H1 (cell line): ENCODE data around the gene ABCC2. TPM values are rescaled to one million over a fixed set of nuclear protein-coding genes. Genes with fewer than 3 reads are reported as not detected.

Experiments
- CTCF ChIA-PET: fragments of 300-600 bp; sonication (Branson Sonifier 250); formaldehyde crosslinking; loops from one replicate; lab custom pipeline; 2021; ENCODE audit not compliant: partially characterized antibody; lab: Charles Lee
- POLR2A ChIA-PET: fragments of 300-600 bp; sonication (Branson Sonifier 250); formaldehyde crosslinking; loops from one replicate; lab custom pipeline; 2021; ENCODE audit warnings: inconsistent platforms; ENCODE audit not compliant: partially characterized antibody; lab: Charles Lee
- DNase-seq, 2 experiments: peaks; one replicate each; pipeline versions ENCODE4 v3.0.0 to v3.0.0-alpha.2; 2010 to 2022; ENCODE audit warnings: low spot score in 2 of 2, low read depth in 1 of 2, mixed read lengths in 1 of 2
- FAIRE-seq: peaks from 2 replicates; lab custom pipeline; 2011; peaks lifted over from hg19 to GRCh38; lab: Jason Lieb, UNC
- H2AFZ ChIP-seq: 2 replicates; pipeline ENCODE4 v1.8.1; 2012; ENCODE audit warnings: low read length, inconsistent platforms
- H2AK5ac ChIP-seq: 2 replicates; pipeline ENCODE4 v1.6.1; 2013; ENCODE audit warnings: low read depth, low read length
- H2BK120ac ChIP-seq: replicated peaks from 2 replicates; pipeline ENCODE3; 2013; ENCODE audit warnings: low read depth, low read length, inconsistent platforms
- H2BK12ac ChIP-seq: 2 replicates; pipeline ENCODE4 v1.6.1; 2013; ENCODE audit warnings: low read depth, low read length
- H2BK15ac ChIP-seq: 2 replicates; pipeline ENCODE4 v1.6.1; 2013; ENCODE audit warnings: low read length
- H2BK20ac ChIP-seq: 2 replicates; pipeline ENCODE4 v1.6.1; 2013; ENCODE audit warnings: low read length
- H2BK5ac ChIP-seq: 2 replicates; pipeline ENCODE4 v1.6.1; 2013; ENCODE audit warnings: low read depth, low read length
- H3K14ac ChIP-seq: 2 replicates; pipeline ENCODE4 v1.6.1; 2013; ENCODE audit warnings: inconsistent platforms; ENCODE audit not compliant: insufficient read length
- H3K18ac ChIP-seq: 2 replicates; pipeline ENCODE4 v1.6.1; 2013; ENCODE audit warnings: low read length; ENCODE audit errors: extremely low read depth
- H3K23ac ChIP-seq: 2 replicates; pipeline ENCODE4 v1.6.1; 2013; ENCODE audit warnings: inconsistent platforms; ENCODE audit not compliant: insufficient read length
- H3K23me2 ChIP-seq: 2 replicates; pipeline ENCODE4 v1.6.1; 2013; ENCODE audit warnings: low read depth, low read length
- H3K27ac ChIP-seq: 2 replicates; pipeline ENCODE4 v1.6.1; 2011; ENCODE audit warnings: low read depth, low read length, inconsistent platforms
- H3K27me3 ChIP-seq, 4 experiments: replicated peaks in 1 of 4; 1 replicate in 1 of 4; 2 replicates in 3 of 4; pipeline versions ENCODE4 v1.6.1 to v1.8.1; 2011 to 2013; ENCODE audit warnings: low read length in 3 of 4, mild to moderate bottlenecking in 3 of 4, inconsistent platforms in 2 of 4, mixed read lengths in 2 of 4, moderate library complexity in 1 of 4; ENCODE audit not compliant: control insufficient read depth in 3 of 4, insufficient read depth in 3 of 4; ENCODE audit errors: extremely low read depth in 1 of 4
- H3K36me3 ChIP-seq, 4 experiments: 2 replicates each; pipeline versions ENCODE4 v1.6.1 to v1.8.1; 2011 to 2013; ENCODE audit warnings: mild to moderate bottlenecking in 4 of 4, low read length in 3 of 4, moderate library complexity in 2 of 4, control low read depth in 1 of 4, inconsistent platforms in 1 of 4; ENCODE audit not compliant: insufficient read depth in 4 of 4, control insufficient read depth in 2 of 4
- H3K4ac ChIP-seq: replicated peaks from 2 replicates; pipeline ENCODE3; 2013; ENCODE audit warnings: low read length, low read depth, mixed read lengths, inconsistent platforms; ENCODE audit not compliant: insufficient read length
- H3K4me1 ChIP-seq, 4 experiments: replicated peaks in 1 of 4; 1 replicate in 1 of 4; 2 replicates in 3 of 4; pipeline versions ENCODE4 v1.6.1 to v1.8.1; 2011 to 2013; ENCODE audit warnings: low read length in 3 of 4, inconsistent platforms in 2 of 4, mixed read lengths in 1 of 4; ENCODE audit not compliant: insufficient read depth in 4 of 4, control insufficient read depth in 3 of 4
- H3K4me2 ChIP-seq, 2 experiments: 2 replicates each; pipeline versions ENCODE4 v1.6.1 to v1.8.1; 2011 to 2013; ENCODE audit warnings: low read depth in 2 of 2, low read length in 2 of 2, control low read depth in 1 of 2, inconsistent platforms in 1 of 2, mild to moderate bottlenecking in 1 of 2; ENCODE audit not compliant: insufficient read depth in 1 of 2
- H3K4me3 ChIP-seq, 4 experiments: fragments of 200-600, 300-600 bp in 1 of 4; sonication (generic), shearing (Covaris generic), sonication (Bioruptor Twin) in 1 of 4; 2 replicates each; pipeline versions ENCODE4 v1.5.1 to v1.8.1; 2011 to 2016; ENCODE audit warnings: low read length in 4 of 4, low read depth in 3 of 4, control low read depth in 2 of 4, inconsistent platforms in 2 of 4, mild to moderate bottlenecking in 2 of 4, mixed read lengths in 1 of 4, moderate library complexity in 1 of 4; ENCODE audit not compliant: insufficient read depth in 2 of 4; ENCODE audit errors: extremely low read depth in 1 of 4
- H3K56ac ChIP-seq: replicated peaks from 2 replicates; pipeline ENCODE3; 2013; ENCODE audit warnings: low read depth, mild to moderate bottlenecking, mixed read lengths, low read length, inconsistent platforms; ENCODE audit not compliant: insufficient read length
- H3K79me1 ChIP-seq: 2 replicates; pipeline ENCODE4 v1.6.1; 2013; ENCODE audit warnings: low read depth, low read length, control low read depth
- H3K79me2 ChIP-seq, 2 experiments: 2 replicates each; pipeline versions ENCODE4 v1.6.1 to v1.8.1; 2012 to 2013; ENCODE audit warnings: low read length in 2 of 2, mild to moderate bottlenecking in 2 of 2, inconsistent platforms in 1 of 2; ENCODE audit not compliant: insufficient read depth in 2 of 2, control insufficient read depth in 1 of 2
- H3K9ac ChIP-seq, 4 experiments: replicated peaks in 1 of 4; 1 replicate in 1 of 4; 2 replicates in 3 of 4; pipeline versions ENCODE4 v1.6.1 to v1.8.1; 2011 to 2013; ENCODE audit warnings: low read depth in 3 of 4, low read length in 3 of 4, control low read depth in 2 of 4, mild to moderate bottlenecking in 2 of 4, moderate library complexity in 2 of 4, inconsistent platforms in 1 of 4; ENCODE audit errors: extremely low read depth in 1 of 4
- H3K9me3 ChIP-seq, 2 experiments: 2 replicates each; pipeline versions ENCODE4 v1.6.1 to v1.8.1; 2012 to 2013; ENCODE audit warnings: mild to moderate bottlenecking in 2 of 2, moderate library complexity in 2 of 2, control low read depth in 1 of 2, inconsistent platforms in 1 of 2, low read depth in 1 of 2, low read length in 1 of 2, mixed read lengths in 1 of 2; ENCODE audit not compliant: insufficient read depth in 2 of 2
- H4K20me1 ChIP-seq, 2 experiments: replicated peaks in 1 of 2; 2 replicates each; pipeline versions ENCODE3 to v1.8.1; 2011 to 2013; ENCODE audit warnings: inconsistent platforms in 2 of 2, low read length in 2 of 2, mild to moderate bottlenecking in 1 of 2; ENCODE audit not compliant: insufficient read depth in 2 of 2, control insufficient read depth in 1 of 2
- H4K5ac ChIP-seq: 2 replicates; pipeline ENCODE4 v1.6.1; 2013; ENCODE audit warnings: low read length, low read depth, mixed read lengths, inconsistent platforms; ENCODE audit not compliant: insufficient read length
- H4K8ac ChIP-seq: 2 replicates; pipeline ENCODE4 v1.8.0; 2013; ENCODE audit warnings: mild to moderate bottlenecking, moderate library complexity, low read length, inconsistent platforms; ENCODE audit not compliant: insufficient read depth; ENCODE audit errors: extremely low read depth
- H4K91ac ChIP-seq: replicated peaks from 2 replicates; pipeline ENCODE3; 2013; ENCODE audit warnings: low read length, mixed read lengths, inconsistent platforms; ENCODE audit not compliant: insufficient read length
- ASH2L ChIP-seq: fragments of 200-600, 300-600 bp; sonication (generic); IDR thresholded peaks from one replicate; pipeline ENCODE4 v1.7.1; 2017; ENCODE audit warnings: low read length
- CTBP2 ChIP-seq: IDR thresholded peaks from 2 replicates; pipeline ENCODE4 v1.7.0; 2011; ENCODE audit warnings: borderline replicate concordance, mild to moderate bottlenecking, moderate library complexity, mixed read lengths, low read length; ENCODE audit not compliant: insufficient read depth, insufficient read length
- EP300 ChIP-seq, 2 experiments: IDR thresholded peaks; 1 replicate in 1 of 2; 2 replicates in 1 of 2; pipeline ENCODE4 v1.6.1; 2011 to 2012; ENCODE audit warnings: low read depth in 2 of 2, low read length in 2 of 2, mild to moderate bottlenecking in 2 of 2, borderline replicate concordance in 1 of 2, inconsistent platforms in 1 of 2, moderate library complexity in 1 of 2
- EZH2 ChIP-seq: fragments of 200-600 bp; sonication (generic); IDR thresholded peaks from 2 replicates; pipeline ENCODE4 v1.7.1; 2012; ENCODE audit warnings: low read depth, mild to moderate bottlenecking, moderate library complexity, low read length, inconsistent platforms; ENCODE audit not compliant: severe bottlenecking
- HDAC2 ChIP-seq, 2 experiments: fragments of 300-600 bp in 1 of 2; sonication (generic) in 1 of 2; IDR thresholded peaks; 2 replicates each; pipeline ENCODE4 v1.6.1; 2011 to 2012; ENCODE audit warnings: low read depth in 2 of 2, low read length in 2 of 2, mild to moderate bottlenecking in 2 of 2, moderate library complexity in 2 of 2, borderline replicate concordance in 1 of 2, inconsistent platforms in 1 of 2
- RAD21 ChIP-seq, 2 experiments: IDR thresholded peaks in 1 of 2; conservative IDR thresholded peaks in 1 of 2; 2 replicates each; pipeline ENCODE4 v1.6.1; 2011; ENCODE audit warnings: low read depth in 2 of 2, low read length in 2 of 2, improper control_type of control experiment in 1 of 2, inconsistent platforms in 1 of 2, mild to moderate bottlenecking in 1 of 2, moderate library complexity in 1 of 2
- RNF2 ChIP-seq: fragments of 200-900, 300-1000 bp; sonication (generic); IDR thresholded peaks from 2 replicates; pipeline ENCODE4 v1.7.1; 2016; ENCODE audit warnings: borderline replicate concordance, low read depth, mild to moderate bottlenecking, antibody characterized with exemption, low read length; ENCODE audit not compliant: poor library complexity, severe bottlenecking; ENCODE audit errors: missing control alignments
- SAP30 ChIP-seq: fragments of 300-600 bp; sonication (generic); IDR thresholded peaks from 2 replicates; pipeline ENCODE4 v1.7.1; 2012; ENCODE audit warnings: low read length, moderate library complexity, mild to moderate bottlenecking, inconsistent platforms; ENCODE audit not compliant: insufficient read depth, insufficient replicate concordance
- SIRT6 ChIP-seq: IDR thresholded peaks from one replicate; pipeline ENCODE4 v1.7.1; 2012; ENCODE audit warnings: low read length, inconsistent platforms
- WGBS, 2 experiments: shearing (Covaris generic) in 1 of 2; methylation state at CpG; one replicate each; pipeline versions ENCODE4 v1.1.6 to v1.1.7; 2013 to 2015; ENCODE audit warnings: low lambda C conversion rate in 2 of 2, mixed read lengths in 2 of 2, inconsistent platforms in 1 of 2, low coverage in 1 of 2, missing lambda C conversion rate in 1 of 2; ENCODE audit not compliant: insufficient replicate concordance in 2 of 2, insufficient coverage in 1 of 2, insufficient read length in 1 of 2; ENCODE audit errors: extremely low coverage in 1 of 2, missing lambda C conversion rate in 1 of 2; 5-methylcytosine and 5-hydroxymethylcytosine counted together
- polyA plus RNA-seq, 7 experiments: library from polyadenylated mRNA; depleted of rRNA in 3 of 7; stranded (reverse) in 5 of 7; unstranded in 2 of 7; fragments of >200 nt in 5 of 7; fragments of 200-250 nt in 2 of 7; gene quantifications; 1 replicate in 5 of 7; 2 replicates in 1 of 7; 4 replicates in 1 of 7; pipeline versions ENCODE4 v1.2.1 to v1.2.3, GENCODE V29; 2011 to 2013; ENCODE audit warnings: missing spikeins in 2 of 7, mixed read lengths in 2 of 7
- total RNA-seq: library from RNA; stranded (reverse); fragmentation: NEBNext Ultra II Directional; extraction: Animal tissue kit (Norgen Biotek cat#: 25700); gene quantifications from 2 replicates; pipeline ENCODE4 v1.2.1, GENCODE V29; 2021
- TF ChIP-seq, protein P1 (sequence below): IDR thresholded peaks from 2 replicates; pipeline ENCODE4 v1.6.1; 2012; ENCODE audit warnings: inconsistent platforms
- TF ChIP-seq, protein P2 (sequence below): IDR thresholded peaks from 2 replicates; pipeline ENCODE4 v1.6.1; 2012; ENCODE audit warnings: inconsistent platforms

ABCC2 gene
- total and polyA plus RNA-seq, 2 of the 8 experiments (the other 6 are each of a cell fraction or from before 2014, with no cell fraction given) = 0.74 to 1.1 TPM

DNA sequence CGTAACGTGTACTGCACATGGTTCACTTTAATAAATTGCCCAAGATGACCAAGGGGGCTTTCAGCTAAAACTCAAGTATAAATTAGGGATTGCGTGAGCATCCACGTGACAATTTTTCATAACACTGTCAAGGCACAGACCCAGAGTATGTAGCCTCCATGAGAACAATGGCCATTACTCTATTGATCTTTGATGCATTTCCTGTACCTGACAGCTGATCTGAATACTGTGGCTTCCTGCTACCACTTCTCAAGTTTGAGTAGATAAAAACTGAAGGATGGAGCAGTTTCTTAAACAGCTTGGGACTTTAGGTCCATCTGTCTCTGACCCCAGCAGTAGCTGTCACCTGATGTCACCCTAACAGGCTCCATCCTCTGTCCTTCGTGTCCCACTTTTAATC, 98.9 kb downstream of the ABCC2 start:
- 95% methylated on average over 5 of the region's 5 CpGs; no CpG with 5 or more reads in 1 of the 2 experiments for WGBS, 2 experiments
- H4K20me1 ChIP-seq = peaks cover 5 to 8% of the 10 kb centered on the region in 2 experiments
- no peak overlapping the region for H4K8ac ChIP-seq
- no peak overlapping the region for H2BK12ac ChIP-seq
- H3K23ac ChIP-seq = no peak overlapping the region
- H3K9ac ChIP-seq = no peak overlapping the region
- no peak overlapping the region for H3K56ac ChIP-seq
- H4K91ac ChIP-seq = no peak overlapping the region
- no peak overlapping the region for H3K4me2 ChIP-seq
- CTCF ChIA-PET = interaction anchor here (0.7 kb wide), 1 partner anchor 35 kb away, joined by 4 read pairs; no protein-coding TSS in a partner anchor
- no peak overlapping the region for H3K4ac ChIP-seq
- no peak overlapping the region for H2AK5ac ChIP-seq
- no peak overlapping the region for H2BK5ac ChIP-seq
- no peaks in the 10 kb centered on the region for H3K27me3 ChIP-seq
- H2BK20ac ChIP-seq = no peak overlapping the region
- H3K79me2 ChIP-seq = no peaks in the 10 kb centered on the region
- no peak overlapping the region for H2AFZ ChIP-seq
- H2BK120ac ChIP-seq = no peak overlapping the region
- no peak overlapping the region for H3K14ac ChIP-seq
- no peak overlapping the region for H3K27ac ChIP-seq
- DNase-seq (no peak), FAIRE-seq (no peak)
- H3K18ac ChIP-seq = no peak overlapping the region
- no peak overlapping the region for H4K5ac ChIP-seq
- H3K23me2 ChIP-seq = no peaks in the 10 kb centered on the region
- no peak overlapping the region for H2BK15ac ChIP-seq
- H3K9me3 ChIP-seq = no peaks in the 10 kb centered on the region
- no peaks in the 10 kb centered on the region; the same call in 1 of the 2 replicates for H3K79me1 ChIP-seq
- POLR2A ChIA-PET = interaction anchor here (0.6 to 6.0 kb wide), 4 partner anchors 9 to 313 kb away, joined by 3 to 27 read pairs (median 4); no protein-coding TSS in a partner anchor
- peaks cover 80 to 100% (median 96%) of the 10 kb centered on the region in 4 experiments for H3K36me3 ChIP-seq
- no peak overlapping the region for H3K4me3 ChIP-seq
- no peaks in the 10 kb centered on the region for H3K4me1 ChIP-seq
- TF ChIP-seq ASH2L (no peak), HDAC2 (IDR thresholded peaks at IDR 0.05; ENCODE audit: borderline replicate concordance in 1 of 2, low read depth in 2 of 2, low read length in 2 of 2) (no peak), SIRT6 (no peak), RAD21 (IDR thresholded peaks at IDR 0.05 in 1 of 2, conservative IDR thresholded peaks at IDR 0.05 in 1 of 2; ENCODE audit: low read depth in 2 of 2, low read length in 2 of 2) (no peak), EP300 (IDR thresholded peaks at IDR 0.05; ENCODE audit: borderline replicate concordance in 1 of 2, low read depth in 2 of 2, low read length in 2 of 2) (no peak), CTBP2 (no peak), SAP30 (no peak), RNF2 (no peak), EZH2 (no peak)
- TF ChIP-seq, protein P1, sequence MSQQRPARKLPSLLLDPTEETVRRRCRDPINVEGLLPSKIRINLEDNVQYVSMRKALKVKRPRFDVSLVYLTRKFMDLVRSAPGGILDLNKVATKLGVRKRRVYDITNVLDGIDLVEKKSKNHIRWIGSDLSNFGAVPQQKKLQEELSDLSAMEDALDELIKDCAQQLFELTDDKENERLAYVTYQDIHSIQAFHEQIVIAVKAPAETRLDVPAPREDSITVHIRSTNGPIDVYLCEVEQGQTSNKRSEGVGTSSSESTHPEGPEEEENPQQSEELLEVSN = no peak
- TF ChIP-seq, protein P2, sequence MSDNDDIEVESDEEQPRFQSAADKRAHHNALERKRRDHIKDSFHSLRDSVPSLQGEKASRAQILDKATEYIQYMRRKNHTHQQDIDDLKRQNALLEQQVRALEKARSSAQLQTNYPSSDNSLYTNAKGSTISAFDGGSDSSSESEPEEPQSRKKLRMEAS = no peak
